HG03442 (cell line): ENCODE data around the gene LHFPL4.

Source experiments
- ATAC-seq: cut with Tn5 transposase; IDR thresholded peaks from one replicate; pipeline ENCODE4 v1.9.1; 2021; ENCODE audit warnings: mild to moderate bottlenecking, moderate library complexity; ENCODE audit not compliant: unreplicated experiment

LHFPL4 gene

DNA sequence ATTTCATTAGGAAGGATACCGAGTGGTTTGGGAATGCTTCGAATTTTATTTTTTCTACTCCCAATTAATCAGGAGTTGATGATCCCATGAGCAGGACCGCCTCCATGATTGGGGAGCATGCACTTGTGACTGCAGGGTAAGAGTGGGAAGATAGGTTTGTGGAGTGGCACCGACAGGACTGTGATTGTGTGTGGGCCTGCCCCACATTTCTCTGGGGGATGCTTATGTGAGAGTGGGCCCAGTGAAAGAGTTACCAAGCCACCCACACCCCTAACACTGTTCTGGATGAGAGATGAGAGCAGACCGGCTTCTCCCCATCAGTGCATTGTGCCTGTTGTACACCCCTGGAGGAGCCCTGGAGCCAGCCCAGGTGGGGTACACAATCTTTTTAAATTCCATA, 76.7 kb downstream of the LHFPL4 start:
- ATAC-seq = no peak

DNA sequence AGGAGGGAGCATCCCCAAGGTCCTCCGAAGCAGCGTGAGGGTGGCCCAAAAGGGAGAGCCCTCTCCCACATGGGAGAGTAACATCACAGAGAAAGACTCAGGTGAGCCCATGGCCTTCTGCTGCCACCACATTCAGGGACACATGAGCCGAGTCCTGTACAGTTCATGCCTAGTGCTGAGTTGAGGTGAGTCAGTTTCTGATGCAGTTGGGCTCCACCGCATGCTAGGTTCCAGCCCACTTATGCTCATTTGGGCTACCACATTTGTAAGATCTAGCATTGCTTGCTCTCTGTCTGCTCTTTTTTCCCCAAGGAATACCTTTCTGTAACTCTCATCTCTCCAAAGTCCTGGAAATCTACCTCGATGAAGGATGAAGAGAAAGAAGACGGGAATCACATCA, 79.1 kb downstream of the LHFPL4 start:
- ATAC-seq = no peak

DNA sequence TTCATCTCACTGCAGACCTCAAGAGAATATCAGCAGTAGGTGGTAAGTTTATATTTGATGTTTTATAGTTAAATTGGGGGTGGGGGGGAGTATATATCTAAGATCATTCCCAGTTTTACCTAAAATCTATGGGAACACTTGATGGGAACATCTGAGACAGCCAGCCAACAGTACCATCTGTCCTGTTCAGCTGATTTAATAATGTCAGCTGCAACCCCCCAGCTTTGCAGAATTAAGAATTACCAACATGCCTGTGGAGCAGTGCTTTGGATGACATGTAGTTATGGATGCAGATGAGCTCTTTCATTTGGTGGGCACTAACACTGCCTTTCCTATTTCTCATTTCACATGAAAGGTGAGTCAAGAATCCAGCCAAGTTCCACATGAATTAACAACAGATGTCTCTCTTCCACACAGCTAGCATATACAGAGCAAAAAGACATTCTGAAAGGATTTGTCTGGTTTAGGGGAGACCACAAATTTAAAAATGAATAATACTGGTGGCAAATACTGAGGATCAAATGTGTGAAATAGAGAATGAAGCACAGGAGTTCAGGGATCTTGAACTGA, 80.0 kb downstream of the LHFPL4 start:
- no peak for ATAC-seq

DNA sequence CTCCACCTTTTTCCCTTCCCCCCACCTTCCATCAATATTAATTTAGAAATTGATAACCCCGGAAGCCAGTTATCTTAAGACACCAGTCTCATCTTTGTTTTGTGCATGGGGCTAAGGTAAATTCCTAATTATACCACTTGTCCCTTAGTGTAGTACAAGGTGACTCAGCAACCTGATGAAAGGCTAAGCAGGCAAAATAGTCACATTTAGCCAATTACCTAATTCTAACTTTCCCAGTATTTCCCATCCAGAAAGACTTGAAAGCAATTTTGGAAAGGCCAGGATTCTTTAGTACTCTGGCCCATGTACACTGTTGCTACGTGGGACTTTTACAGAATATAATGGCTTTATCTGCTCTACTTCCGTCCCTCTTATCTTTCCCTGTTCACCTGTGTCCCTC, 83.6 kb downstream of the LHFPL4 start:
- no peak for ATAC-seq

DNA sequence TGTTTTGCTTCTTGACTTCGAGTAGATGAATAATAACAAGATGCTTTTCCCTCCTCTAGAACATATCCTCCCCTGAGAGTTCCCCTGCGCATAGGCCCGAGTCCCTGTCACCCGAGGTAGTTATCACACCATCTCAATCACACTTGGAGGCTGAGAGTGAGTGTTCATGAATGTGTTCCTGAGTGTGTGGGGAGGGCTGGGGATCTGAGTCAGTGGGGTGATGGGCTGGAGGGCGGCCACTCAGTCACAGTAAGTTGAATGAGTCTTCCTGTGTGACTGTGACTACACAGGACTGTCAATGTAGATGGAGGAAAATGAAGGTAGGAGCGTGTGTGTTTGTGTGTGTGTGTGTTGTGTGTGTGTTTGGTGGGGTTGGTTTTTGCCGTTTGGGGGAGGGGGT, 85.2 kb downstream of the LHFPL4 start:
- no peak for ATAC-seq

DNA sequence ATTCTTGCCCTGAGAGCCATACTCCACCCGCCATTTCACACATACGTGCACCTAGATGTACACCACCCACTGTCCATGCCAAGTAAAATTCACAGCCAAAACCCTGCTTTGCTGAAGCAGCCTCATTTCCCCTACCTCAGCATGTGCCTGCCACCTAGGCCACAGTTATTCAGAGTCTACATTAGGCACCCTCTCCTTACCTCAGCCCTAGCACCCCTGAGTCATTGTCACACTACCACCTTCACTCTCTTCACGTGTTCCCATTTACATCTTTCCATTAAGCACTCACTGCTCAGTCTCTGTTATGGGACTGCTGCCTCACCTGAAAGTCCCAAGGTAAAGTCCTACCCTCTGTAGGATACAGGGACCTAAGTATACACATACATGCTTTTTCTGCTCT, 86.2 kb downstream of the LHFPL4 start:
- ATAC-seq = no peak

DNA sequence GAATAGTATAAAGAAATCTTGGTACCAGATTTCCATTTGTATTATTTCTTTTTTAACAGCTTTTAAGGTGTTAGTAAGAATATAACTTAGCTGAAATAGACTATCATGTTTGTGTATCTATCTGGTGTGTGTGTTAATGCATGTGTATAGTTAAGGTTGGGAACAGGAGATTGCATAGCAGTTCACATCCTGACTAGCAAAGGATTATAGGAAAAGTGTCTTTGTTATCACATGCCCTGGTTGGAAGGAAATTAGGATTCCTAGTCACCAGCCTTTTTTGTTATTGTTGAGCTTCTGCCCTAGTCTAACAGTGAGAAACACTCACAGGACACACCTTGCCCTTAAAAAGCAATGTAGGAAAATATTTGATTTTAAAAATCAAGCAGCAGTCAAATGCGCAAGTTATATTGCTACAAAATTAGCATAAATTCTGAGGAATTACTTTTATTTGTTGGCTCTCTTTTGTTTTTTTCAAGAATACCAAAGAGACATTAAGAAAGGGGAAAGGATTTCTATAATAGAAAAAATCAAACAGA, 98.0 kb downstream of the LHFPL4 start:
- ATAC-seq = no peak

DNA sequence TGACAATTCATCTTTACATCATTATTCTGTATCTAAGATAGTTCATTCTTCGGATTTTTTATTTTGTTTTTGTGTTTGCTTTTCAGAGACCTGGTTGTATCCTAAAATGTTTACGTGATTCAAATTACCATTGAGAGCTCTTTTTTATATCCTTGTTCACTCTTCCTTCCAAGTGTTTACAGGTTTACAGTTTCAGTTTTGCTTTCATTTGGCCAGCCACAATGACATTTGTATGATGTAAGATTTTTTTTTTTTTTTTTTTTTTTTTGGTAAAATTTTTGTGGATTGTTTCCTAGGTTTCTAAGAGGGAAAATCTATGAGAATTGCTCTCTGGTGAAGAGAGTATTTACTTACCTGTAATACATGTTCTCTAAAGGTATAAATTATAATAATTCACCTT, 101.2 kb downstream of the LHFPL4 start:
- no peak for ATAC-seq

DNA sequence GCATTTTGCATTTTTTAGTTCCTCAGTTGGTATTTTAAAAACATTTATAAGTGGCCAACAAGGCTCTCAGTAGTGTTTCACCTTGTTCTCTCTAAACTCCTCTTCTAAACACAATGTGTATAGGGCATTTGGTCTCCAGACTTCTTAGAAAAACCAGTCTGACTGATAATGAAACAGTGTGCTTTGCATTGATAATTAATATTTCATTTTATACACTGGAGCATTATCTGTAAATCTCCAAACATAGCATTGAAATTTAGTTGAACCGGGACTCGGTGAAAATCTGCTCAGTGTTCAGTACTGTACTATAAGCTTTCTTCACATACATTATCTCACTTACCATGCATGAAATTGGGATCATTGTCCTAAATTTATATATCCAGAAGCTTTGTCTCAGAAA, 102.6 kb downstream of the LHFPL4 start:
- ATAC-seq = no peak

DNA sequence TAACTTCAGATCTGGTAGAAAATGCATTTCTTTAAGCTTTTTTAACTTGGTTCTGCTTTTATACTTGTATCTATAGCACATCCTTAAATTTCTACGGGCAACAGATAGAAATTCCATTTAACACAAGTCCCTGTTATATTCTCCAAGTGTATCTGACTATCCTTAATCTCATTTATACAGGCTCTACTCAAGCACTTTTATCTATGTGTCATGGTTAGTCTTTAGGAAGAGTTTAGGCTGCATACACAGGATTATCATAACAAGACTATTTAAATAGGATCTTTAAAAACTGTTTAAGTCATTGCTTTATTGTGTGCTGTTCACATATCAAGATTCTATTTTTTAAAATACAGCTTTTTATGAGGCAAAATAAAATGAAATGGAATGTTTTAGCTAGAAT, 103.5 kb downstream of the LHFPL4 start:
- ATAC-seq = no peak

DNA sequence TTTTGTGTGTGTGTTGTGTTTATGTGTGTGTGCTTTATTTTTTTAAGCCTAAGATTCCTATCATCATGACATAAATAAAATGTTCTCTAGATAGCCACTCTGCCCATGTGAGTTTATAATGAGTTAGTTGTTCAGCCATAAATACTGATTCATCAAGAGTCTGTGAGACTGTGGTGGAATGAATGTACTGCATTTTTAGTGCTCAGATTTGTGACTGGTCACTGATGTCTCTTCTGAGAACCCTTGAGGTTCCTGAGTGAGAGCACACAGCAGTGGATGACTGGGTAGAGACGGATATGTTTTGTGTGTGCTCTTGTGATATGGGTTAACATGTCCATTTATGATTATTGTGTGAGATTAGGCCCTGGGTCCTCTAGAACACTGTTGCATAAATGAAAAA, 105.0 kb downstream of the LHFPL4 start:
- ATAC-seq = no peak
